Left lobe of liver (tissue), 2 donors: ENCODE results near the gene NPIPB6. TPM values are rescaled to one million over a fixed set of nuclear protein-coding genes. Genes with fewer than 3 reads are reported as not detected.

Source experiments
- ATAC-seq: fragments of 200-7000 bp; cut with Tn5 transposase; one replicate; pipeline ENCODE4 v1.9.1; 2020; ENCODE audit warnings: mild to moderate bottlenecking, moderate library complexity
- DNase-seq: peaks from one replicate; pipeline ENCODE4 v3.0.0-alpha.2; 2020; ENCODE audit warnings: low spot score
- total RNA-seq: library from RNA; stranded (reverse); gene quantifications from one replicate; pipeline ENCODE4 v1.2.1, GENCODE V29; 2021
- donor health status: DM: no; HTN: no; CAD: no; lungs with moderate emphysema.
- donor health status: DM: no; HTN: yes; CAD: no.

The NPIPB6 gene
- total RNA-seq, 1 donor from 2014 or later: 0.28 TPM

- ATAC-seq (no peak), DNase-seq (no peak)
These were observed 62.2 kb downstream of the NPIPB6 start for GRCh38 chr16:28301154-28301553.

GRCh38 chr16:28300327-28300726 is 63.0 kb downstream of the NPIPB6 start:
- DNase-seq (no peak), ATAC-seq (no peak)

- ATAC-seq: no peak
- DNase-seq: no peak
These were observed 64.8 kb downstream of the NPIPB6 start for GRCh38 chr16:28298511-28298878.

GRCh38 chr16:28297784-28298510 is 65.4 kb downstream of the NPIPB6 start:
- ATAC-seq (no peak), DNase-seq (no peak)

GRCh38 chr16:28297308-28297707 is 66.0 kb downstream of the NPIPB6 start:
- ATAC-seq: no peak
- no peak for DNase-seq

- DNase-seq (no peak), ATAC-seq (no peak)
These were observed 68.0 kb downstream of the NPIPB6 start for GRCh38 chr16:28295276-28295675.

- DNase-seq (no peak), ATAC-seq (no peak)
These were observed 69.1 kb downstream of the NPIPB6 start for GRCh38 chr16:28294201-28294600.

GRCh38 chr16:28293601-28293960 is 69.7 kb downstream of the NPIPB6 start:
- ATAC-seq (no peak), DNase-seq (no peak)

- ATAC-seq (no peak), DNase-seq (no peak)
These were observed 70.3 kb downstream of the NPIPB6 start for GRCh38 chr16:28292731-28293600.

Other genes with a start within 250 kb of the NPIPB6 start
- 46.2 TPM for gene XPO6, start 151.5 kb downstream of the NPIPB6 start, total RNA-seq
- gene SBK1, start 71.0 kb downstream of the NPIPB6 start, total RNA-seq: 0.33 TPM
- 11.6 TPM for gene EIF3CL, start 40.3 kb upstream of the NPIPB6 start, total RNA-seq
- not detected for gene NPIPB7, start 108.8 kb upstream of the NPIPB6 start, total RNA-seq
- 17.5 TPM for gene CLN3, start 128.6 kb upstream of the NPIPB6 start, total RNA-seq
- gene APOBR, start 131.1 kb upstream of the NPIPB6 start, total RNA-seq: 0.58 TPM
- gene IL27, start 143.3 kb upstream of the NPIPB6 start, total RNA-seq: 12.9 TPM
- 92.6 TPM for gene NUPR1, start 175.5 kb upstream of the NPIPB6 start, total RNA-seq
- 19.3 TPM for gene SGF29, start 190.4 kb upstream of the NPIPB6 start, total RNA-seq
- gene SULT1A2, start 233.5 kb upstream of the NPIPB6 start, total RNA-seq: 50.3 TPM
- gene SULT1A1, start 246.5 kb upstream of the NPIPB6 start, total RNA-seq: 179 TPM